PC-9 (cell line): Measurements from ENCODE around the gene PANX3. TPM values are rescaled to one million over a fixed set of nuclear protein-coding genes. Genes with fewer than 3 reads are reported as not detected.

ENCODE experiments used
- BruUV-seq: library from RNA; stranded (reverse); fragments of 400-500 nt; replicated peaks from 2 replicates; lab custom pipeline; 2021; lab: Mats Ljungman, UMichigan
- CTCF ChIA-PET: fragments of 300-600 bp; sonication (Branson Sonifier 250); formaldehyde crosslinking; loops from one replicate; lab custom pipeline; 2022; ENCODE audit warnings: antibody characterized with exemption; lab: Charles Lee
- POLR2A ChIA-PET: fragments of 300-600 bp; sonication (Branson Sonifier 250); formaldehyde crosslinking; loops from one replicate; lab custom pipeline; 2022; ENCODE audit warnings: antibody characterized with exemption; ENCODE audit not compliant: unreplicated experiment; lab: Charles Lee
- DNase-seq, 2 experiments: peaks; one replicate each; pipeline versions ENCODE4 v3.0.0 to v3.0.0-alpha.2; 2015 to 2022; ENCODE audit warnings: mixed read lengths in 1 of 2
- H2AFZ ChIP-seq: fragments of 200-600 bp; sonication (generic); 2 replicates; pipeline ENCODE4 v1.8.1; 2017; ENCODE audit warnings: antibody characterized with exemption
- H3F3A ChIP-seq: fragments of 200-600 bp; sonication (generic); 2 replicates; pipeline ENCODE4 v1.8.1; 2017; ENCODE audit warnings: antibody characterized with exemption, mild to moderate bottlenecking, low read depth; ENCODE audit not compliant: insufficient read depth
- H3K27ac ChIP-seq: fragments of 200-600 bp; sonication (generic); 2 replicates; pipeline ENCODE4 v1.6.1; 2016; ENCODE audit warnings: mixed run types
- H3K27me3 ChIP-seq: fragments of 200-600 bp; sonication (generic); 2 replicates; pipeline ENCODE4 v1.6.1; 2016; ENCODE audit warnings: low read depth, mixed run types; ENCODE audit not compliant: insufficient read depth
- H3K36me3 ChIP-seq: fragments of 200-600 bp; sonication (generic); 2 replicates; pipeline ENCODE4 v1.6.1; 2016; ENCODE audit warnings: low read depth, mixed run types
- H3K4me1 ChIP-seq: fragments of 200-600 bp; sonication (generic); replicated peaks from 2 replicates; pipeline ENCODE4 v1.6.1; 2016; ENCODE audit warnings: mixed run types; ENCODE audit not compliant: insufficient read depth
- H3K4me2 ChIP-seq: fragments of 200-600 bp; sonication (generic); 2 replicates; pipeline ENCODE4 v1.6.1; 2017; ENCODE audit warnings: mixed run types
- H3K4me3 ChIP-seq: fragments of 200-600 bp; sonication (generic); 2 replicates; pipeline ENCODE4 v1.6.1; 2016; ENCODE audit warnings: mixed run types
- H3K79me2 ChIP-seq: fragments of 200-600 bp; sonication (generic); 2 replicates; pipeline ENCODE4 v1.6.1; 2017; ENCODE audit warnings: low read depth, mixed run types
- H3K9me2 ChIP-seq: fragments of 200-600 bp; sonication (generic); 2 replicates; pipeline ENCODE4 v1.8.1; 2017; ENCODE audit warnings: mild to moderate bottlenecking; ENCODE audit not compliant: insufficient read depth
- H3K9me3 ChIP-seq: fragments of 200-600 bp; sonication (generic); 2 replicates; pipeline ENCODE4 v1.8.1; 2016; ENCODE audit warnings: low read depth; ENCODE audit not compliant: insufficient read depth
- H4K20me1 ChIP-seq: fragments of 200-600 bp; sonication (generic); 2 replicates; pipeline ENCODE4 v1.8.1; 2017; ENCODE audit not compliant: insufficient read depth
- EZH2 ChIP-seq: fragments of 200-600 bp; sonication (generic); IDR thresholded peaks from 2 replicates; pipeline ENCODE4 v1.8.0; 2017; ENCODE audit warnings: antibody characterized with exemption, low read depth
- intact Hi-C: fragments of 100-400 bp; cut with micrococcal nuclease; formaldehyde crosslinking; loops from one replicate; pipeline ENCODE4 v1.10.0; 2022; ENCODE audit not compliant: unreplicated experiment
- total RNA-seq: library from RNA; stranded (reverse); gene quantifications from 2 replicates; pipeline ENCODE4 v1.2.3, GENCODE V29; 2021
- TF ChIP-seq, protein P1 (sequence below): fragments of 200-600 bp; sonication (generic); conservative IDR thresholded peaks from 2 replicates; pipeline ENCODE4 v1.6.1; 2017; ENCODE audit warnings: mixed run types, antibody characterized with exemption, mild to moderate bottlenecking, moderate library complexity

Gene PANX3
- total RNA-seq, 1 experiment from 2014 or later = not detected

DNA sequence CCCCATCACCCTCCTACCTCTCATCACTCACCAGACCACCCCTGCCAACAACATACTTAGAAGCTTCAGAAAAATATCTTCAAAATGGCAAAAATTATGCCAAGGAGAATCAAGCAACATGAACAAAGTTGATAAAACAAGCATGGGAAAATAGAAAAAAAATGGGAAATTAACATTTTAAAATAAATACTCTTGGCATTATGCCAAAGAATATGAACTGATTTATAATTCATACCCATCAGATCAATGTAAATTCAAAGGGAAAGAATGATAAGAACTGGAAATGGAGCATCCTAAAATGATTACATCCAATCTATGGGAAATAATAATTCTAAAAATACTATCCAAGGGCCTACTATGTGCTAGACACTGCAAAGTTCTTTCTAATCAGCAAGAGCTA is 50.3 kb downstream of the PANX3 start:
- no peak overlapping the region for H2AFZ ChIP-seq
- H3K9me2 ChIP-seq = no peaks in the 10 kb centered on the region
- H3K4me1 ChIP-seq = no peaks in the 10 kb centered on the region
- no peak overlapping the region for H3K4me2 ChIP-seq
- H4K20me1 ChIP-seq = no peaks in the 10 kb centered on the region
- no peaks in the 10 kb centered on the region for H3K36me3 ChIP-seq
- H3K79me2 ChIP-seq = no peaks in the 10 kb centered on the region
- no peaks in the 10 kb centered on the region for H3K27me3 ChIP-seq
- H3F3A ChIP-seq = no peaks in the 10 kb centered on the region
- intact Hi-C loops = no loop called here
- no TSS peak for BruUV-seq
- no peak overlapping the region for H3K27ac ChIP-seq
- TF ChIP-seq, protein P1, sequence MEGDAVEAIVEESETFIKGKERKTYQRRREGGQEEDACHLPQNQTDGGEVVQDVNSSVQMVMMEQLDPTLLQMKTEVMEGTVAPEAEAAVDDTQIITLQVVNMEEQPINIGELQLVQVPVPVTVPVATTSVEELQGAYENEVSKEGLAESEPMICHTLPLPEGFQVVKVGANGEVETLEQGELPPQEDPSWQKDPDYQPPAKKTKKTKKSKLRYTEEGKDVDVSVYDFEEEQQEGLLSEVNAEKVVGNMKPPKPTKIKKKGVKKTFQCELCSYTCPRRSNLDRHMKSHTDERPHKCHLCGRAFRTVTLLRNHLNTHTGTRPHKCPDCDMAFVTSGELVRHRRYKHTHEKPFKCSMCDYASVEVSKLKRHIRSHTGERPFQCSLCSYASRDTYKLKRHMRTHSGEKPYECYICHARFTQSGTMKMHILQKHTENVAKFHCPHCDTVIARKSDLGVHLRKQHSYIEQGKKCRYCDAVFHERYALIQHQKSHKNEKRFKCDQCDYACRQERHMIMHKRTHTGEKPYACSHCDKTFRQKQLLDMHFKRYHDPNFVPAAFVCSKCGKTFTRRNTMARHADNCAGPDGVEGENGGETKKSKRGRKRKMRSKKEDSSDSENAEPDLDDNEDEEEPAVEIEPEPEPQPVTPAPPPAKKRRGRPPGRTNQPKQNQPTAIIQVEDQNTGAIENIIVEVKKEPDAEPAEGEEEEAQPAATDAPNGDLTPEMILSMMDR = no peak
- TF ChIP-seq EZH2 = no peak
- POLR2A ChIA-PET = no interaction called here
- H3K9me3 ChIP-seq = no peaks in the 10 kb centered on the region
- DNase-seq = no peak
- CTCF ChIA-PET = no interaction called here
- no peak overlapping the region for H3K4me3 ChIP-seq

DNA sequence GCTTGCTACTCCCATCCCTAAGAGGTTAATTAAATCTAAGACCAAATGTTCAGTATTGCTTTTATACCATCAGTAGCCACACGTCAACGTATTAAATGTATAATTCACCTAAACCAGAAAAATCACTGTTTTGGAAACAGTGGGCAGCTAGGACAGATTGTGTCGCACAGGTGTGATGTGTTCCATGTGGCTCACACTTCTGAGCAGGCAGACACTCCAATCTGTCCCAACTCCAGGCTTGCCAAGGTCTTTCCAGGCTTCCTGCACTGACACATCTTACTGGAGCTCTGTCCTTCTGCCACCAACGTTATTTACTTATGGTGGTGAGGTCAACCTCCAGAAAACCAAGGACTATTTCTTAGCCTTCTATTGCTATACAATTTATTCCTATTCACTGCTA is 50.9 kb downstream of the PANX3 start:
- intact Hi-C loops = no loop called here
- DNase-seq = no peak
- Histone ChIP-seq H3K4me2 (no peak overlapping the region), H3K27me3 (no peaks in the 10 kb centered on the region), H3K4me3 (no peak overlapping the region), H2AFZ (no peak overlapping the region), H3K4me1 (no peaks in the 10 kb centered on the region), H3K79me2 (no peaks in the 10 kb centered on the region), H3K36me3 (no peaks in the 10 kb centered on the region), H3F3A (no peaks in the 10 kb centered on the region), H3K9me2 (no peaks in the 10 kb centered on the region), H4K20me1 (no peaks in the 10 kb centered on the region), H3K9me3 (no peaks in the 10 kb centered on the region), H3K27ac (no peak overlapping the region)
- no TSS peak for BruUV-seq
- ChIA-PET POLR2A (no interaction called here), CTCF (no interaction called here)
- no peak for TF ChIP-seq EZH2
- TF ChIP-seq, protein P1 = no peak

DNA sequence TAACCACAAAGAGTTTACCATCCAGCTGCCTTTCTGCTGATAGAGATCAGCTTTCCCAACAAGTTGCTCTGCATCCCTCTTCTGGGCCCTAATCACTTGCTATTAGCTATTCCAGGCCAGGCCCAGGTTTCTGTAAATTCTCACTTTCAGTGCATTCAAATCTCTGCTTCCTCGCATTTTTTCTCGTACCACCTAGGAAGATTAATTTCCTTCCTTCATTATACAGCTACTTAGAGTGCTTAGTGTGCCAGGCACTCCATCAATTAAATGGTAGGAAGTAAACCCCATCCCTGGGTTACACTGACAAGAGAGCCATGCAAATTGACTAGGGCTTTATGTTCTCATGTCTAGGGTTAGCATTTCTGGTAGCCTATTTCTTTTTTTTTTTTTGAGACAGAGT is 52.6 kb downstream of the PANX3 start:
- BruUV-seq = no TSS peak
- no peak for DNase-seq
- no peak for TF ChIP-seq EZH2
- TF ChIP-seq, protein P1 = no peak
- no peak overlapping the region for H3K4me2 ChIP-seq
- H4K20me1 ChIP-seq = no peaks in the 10 kb centered on the region
- H3K4me1 ChIP-seq = no peaks in the 10 kb centered on the region
- CTCF ChIA-PET = interaction anchor here (0.6 kb wide), 1 partner anchor 203 kb away, joined by 4 read pairs; no protein-coding TSS in a partner anchor
- intact Hi-C loops = no loop called here
- no peak overlapping the region for H3K4me3 ChIP-seq
- no peaks in the 10 kb centered on the region for H3F3A ChIP-seq
- H3K9me3 ChIP-seq = no peaks in the 10 kb centered on the region
- no peaks in the 10 kb centered on the region for H3K79me2 ChIP-seq
- H3K36me3 ChIP-seq = no peaks in the 10 kb centered on the region
- H3K9me2 ChIP-seq = no peaks in the 10 kb centered on the region
- no peak overlapping the region for H2AFZ ChIP-seq
- no peak overlapping the region for H3K27ac ChIP-seq
- H3K27me3 ChIP-seq = no peaks in the 10 kb centered on the region
- POLR2A ChIA-PET = interaction anchor here (0.6 kb wide), 1 partner anchor 213 kb away, joined by 4 read pairs; no protein-coding TSS in a partner anchor
